Measurements from ENCODE around the gene ARL1.
"Not testable (repeated sequence)": the region's sequence is repeated elsewhere in the genome, so short reads cannot be mapped to it uniquely, and the experiment has no call there.

Gene ARL1

DNA sequence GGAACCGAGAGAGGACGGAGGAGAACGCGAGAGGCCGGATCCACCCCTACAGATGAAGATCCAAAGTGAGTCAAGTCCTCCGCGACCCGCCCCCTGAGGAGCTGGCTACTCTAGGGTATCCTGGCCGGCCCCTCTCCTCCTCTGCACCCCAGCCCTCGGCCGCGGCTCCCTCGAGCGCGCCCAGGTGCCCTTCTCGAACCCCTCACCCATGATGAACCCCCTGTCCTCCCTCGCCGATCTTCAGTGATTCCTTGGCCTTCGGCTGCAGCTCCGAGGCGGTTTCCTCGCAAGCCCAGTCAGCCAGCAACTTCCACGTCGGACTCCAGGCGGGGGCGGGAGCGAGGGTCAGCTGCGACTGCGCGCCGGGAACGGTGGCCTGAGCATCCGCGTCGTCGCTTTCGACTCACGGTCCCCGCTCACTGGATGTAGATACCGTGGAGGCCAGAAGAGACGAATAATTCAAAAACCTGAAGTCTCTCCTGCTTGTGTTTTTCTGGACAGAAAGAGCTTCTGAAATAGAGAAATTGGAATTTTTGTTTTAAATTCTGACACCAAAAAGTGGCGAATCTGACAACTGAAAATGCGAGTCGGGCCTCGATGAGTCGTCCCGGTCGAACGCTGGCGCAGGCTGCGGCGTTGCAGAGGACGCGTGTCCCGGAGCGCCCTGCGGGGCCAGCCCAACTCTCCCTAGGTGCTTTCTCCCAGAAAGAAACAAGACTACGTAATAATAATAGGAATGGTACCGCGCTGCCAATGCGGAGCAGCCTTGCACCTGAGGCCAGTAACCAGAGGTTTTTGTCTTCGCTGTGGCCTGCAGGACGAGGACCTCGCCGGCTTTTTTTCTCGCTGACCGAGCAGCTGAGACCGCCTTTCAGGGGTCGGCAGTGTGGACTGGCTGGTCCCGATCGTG, at the start of gene ARL1:
Gene ARL1 (minus strand): TSS at position 337 of the 910 bp plus-strand sequence. CDS start 127 bp downstream, at position 210.
- peak; percentile 70 to 95 (median 89) for DNase-seq
- intact Hi-C loops (cut with DNase I), result loop anchor here (10.0 kb wide), 1 partner anchor 583 kb away; no protein-coding TSS in a partner anchor

DNA sequence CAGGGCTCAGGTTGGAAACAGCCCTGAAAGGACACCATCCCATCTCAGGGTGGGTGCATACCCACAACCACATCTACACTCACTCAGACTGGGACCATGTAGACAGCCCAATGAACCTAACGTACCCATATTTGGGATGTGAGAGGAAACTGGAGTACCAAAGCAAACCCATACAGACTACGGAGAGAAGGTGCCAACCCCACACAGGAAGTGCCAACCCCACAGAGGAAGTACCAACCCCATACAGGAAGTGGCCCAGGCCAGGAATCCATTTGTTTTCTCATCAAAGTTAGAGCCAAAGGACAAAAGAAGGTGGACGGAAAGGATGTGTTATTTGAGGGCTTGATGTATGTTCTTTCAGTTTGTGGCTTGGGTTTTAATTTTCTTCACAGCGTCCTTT, 48.1 kb upstream of the ARL1 start:
- DNase-seq, result no peak
- intact Hi-C loops (cut with DNase I), result no loop called here

DNA sequence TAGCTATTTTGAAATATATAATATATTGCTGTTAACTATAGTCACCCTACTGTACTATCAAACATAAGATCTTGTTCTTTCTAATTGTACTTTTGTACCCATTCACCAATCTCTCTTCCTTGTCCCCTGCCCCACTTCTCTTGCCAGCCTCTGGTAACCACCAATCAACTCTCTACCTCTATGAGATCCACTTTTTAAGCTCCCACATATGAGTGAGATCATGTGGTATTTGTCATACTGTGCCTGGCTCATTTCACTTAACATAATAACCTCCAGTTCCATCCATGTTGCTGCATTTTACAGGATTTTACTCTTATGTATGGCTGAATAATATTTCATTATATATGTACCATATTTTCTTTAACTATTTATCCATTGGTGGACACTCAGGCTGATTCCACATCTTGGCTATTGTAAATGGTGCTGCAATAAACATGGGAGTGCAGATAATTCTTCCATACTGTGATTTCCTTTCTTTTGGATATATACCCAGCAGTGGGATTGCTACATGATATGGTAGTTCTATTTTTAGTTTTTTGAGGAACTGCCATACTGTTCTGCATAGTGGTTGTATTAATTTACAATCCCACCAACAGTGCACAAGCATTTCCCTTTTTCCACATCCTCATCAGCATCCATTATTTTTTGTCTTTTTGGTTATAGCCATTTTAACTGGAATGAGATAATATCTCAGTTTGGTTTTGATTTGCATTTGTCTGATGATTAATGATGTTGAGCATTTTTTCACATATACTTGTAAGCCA, 34.1 kb upstream of the ARL1 start:
- DNase-seq, result no peak
- intact Hi-C loops (cut with DNase I), result no loop called here

DNA sequence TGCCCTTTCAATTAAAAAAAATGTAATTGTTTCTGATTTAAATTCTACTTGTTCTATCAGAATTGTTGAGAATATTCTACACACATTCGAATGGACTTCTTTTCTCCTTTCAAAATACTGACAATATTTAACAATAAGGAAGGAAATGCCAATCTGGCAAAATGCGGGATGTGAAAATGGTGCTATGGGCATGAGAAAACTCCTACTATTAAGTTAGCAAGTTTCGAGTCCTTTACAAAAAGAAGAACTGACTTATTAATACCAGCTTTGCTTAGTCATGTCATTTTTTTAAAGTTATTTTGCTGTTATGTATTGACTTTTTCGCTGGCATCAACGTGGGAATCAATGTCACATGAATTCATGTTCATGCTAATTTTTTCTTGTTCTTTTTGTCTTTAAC, 31.7 kb upstream of the ARL1 start:
- intact Hi-C loops (cut with DNase I), result no loop called here
- DNase-seq, result no peak

DNA sequence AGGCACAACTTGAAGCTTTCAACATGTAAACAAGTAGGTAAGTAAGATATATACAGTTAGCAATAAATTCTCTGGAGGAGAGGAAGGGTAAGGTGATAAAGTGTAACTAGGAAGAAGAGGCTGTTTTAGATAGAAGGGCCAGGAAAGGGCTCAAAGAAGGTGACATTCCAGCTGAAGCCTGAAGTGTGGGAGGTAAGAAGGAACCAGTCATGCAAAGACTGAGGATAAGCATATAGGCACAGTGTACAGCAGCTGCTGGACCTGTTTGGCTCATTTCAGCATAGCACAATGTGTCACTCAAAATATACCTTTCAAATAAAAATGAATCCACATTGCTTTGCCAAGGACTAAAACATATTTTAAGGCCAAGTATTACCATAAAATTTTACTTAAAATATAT, 28.6 kb upstream of the ARL1 start:
- DNase-seq, result no peak
- intact Hi-C loops (cut with DNase I), result no loop called here

DNA sequence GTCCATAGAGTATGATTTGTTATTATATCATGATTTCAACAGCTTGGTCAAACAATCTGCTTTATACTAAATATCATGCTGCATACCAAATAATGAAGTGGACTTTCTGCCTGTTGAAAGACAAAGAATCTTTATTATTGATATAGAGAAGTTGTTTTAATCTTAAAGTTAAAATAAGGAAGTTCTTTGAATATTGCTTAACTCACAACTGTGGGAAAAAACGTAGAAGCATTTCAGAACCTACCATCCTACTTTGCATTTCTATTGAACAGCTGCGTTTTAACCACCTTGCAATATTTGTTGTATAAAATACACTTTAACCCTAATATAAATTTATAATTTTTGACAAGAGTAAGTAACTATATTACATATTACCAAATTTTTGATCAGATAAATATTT, 22.9 kb upstream of the ARL1 start:
- intact Hi-C loops (cut with DNase I), result no loop called here
- DNase-seq, result no peak

DNA sequence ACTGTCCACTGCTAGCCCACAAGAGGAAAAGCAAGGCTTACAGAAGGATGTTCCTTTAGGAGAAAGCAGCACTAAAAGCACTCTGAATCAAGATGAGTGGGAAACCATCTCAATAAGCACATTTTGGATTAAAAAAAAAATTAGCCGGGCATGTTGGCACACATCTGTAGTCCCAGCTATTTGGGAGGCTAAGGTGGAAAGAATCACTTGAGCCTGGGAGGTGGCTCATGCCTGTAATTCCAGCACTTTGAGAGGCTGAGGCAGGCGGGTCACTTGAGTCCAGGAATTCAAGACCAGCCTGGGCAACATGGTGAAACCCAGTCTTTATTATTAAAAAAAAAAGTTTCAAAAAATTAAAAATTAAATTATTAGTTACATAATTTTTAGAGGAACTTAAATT, 17.0 kb upstream of the ARL1 start:
- intact Hi-C loops (cut with DNase I), result no loop called here

DNA sequence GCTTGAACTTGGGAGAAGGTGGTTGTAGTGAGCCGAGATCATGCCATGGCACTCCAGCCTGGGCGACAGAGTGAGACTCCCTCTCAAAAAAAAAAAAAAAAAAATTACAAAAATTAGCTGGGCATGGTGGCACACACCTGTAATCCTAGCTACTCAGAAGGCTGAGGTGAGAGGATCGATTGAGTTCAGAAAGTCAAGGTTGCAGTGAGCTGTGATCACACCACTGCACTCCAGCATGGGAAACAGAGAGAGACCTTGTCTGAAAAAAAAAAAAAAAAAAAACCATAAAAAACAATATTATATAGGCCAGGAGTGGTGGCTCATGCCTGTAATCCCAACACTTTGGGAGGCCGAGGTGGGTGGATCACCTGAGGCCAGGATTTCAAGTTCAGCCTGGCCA, 14.5 kb upstream of the ARL1 start:
- intact Hi-C loops (cut with DNase I); DNase-seq: not testable (repeated sequence)

More for the DNA sequence above, 17.0 kb upstream of the ARL1 start:
- DNase-seq, result no peak

DNA sequence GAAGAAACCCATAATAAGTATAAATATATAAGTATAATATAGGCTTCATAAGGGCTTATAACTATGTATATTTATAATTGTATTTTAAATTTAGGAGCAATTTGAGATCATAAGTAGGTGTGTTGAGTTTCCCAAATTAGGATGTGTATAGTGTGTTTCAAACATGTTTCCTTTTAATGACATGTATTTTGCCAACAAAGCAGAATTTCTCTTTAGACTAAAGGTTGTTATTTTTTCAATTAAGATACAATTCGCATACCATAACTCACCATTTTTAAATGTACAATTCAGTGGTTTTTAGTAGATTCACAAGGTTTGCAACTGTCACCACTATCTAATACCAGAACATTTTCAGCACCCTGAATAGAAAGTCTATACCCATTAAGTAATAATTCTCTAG, 7.7 kb upstream of the ARL1 start:
- DNase-seq, result no peak
- intact Hi-C loops (cut with DNase I), result loop anchor here (10.0 kb wide), 1 partner anchor 420 kb away; the partner anchor contains the start of gene GNPTAB

DNA sequence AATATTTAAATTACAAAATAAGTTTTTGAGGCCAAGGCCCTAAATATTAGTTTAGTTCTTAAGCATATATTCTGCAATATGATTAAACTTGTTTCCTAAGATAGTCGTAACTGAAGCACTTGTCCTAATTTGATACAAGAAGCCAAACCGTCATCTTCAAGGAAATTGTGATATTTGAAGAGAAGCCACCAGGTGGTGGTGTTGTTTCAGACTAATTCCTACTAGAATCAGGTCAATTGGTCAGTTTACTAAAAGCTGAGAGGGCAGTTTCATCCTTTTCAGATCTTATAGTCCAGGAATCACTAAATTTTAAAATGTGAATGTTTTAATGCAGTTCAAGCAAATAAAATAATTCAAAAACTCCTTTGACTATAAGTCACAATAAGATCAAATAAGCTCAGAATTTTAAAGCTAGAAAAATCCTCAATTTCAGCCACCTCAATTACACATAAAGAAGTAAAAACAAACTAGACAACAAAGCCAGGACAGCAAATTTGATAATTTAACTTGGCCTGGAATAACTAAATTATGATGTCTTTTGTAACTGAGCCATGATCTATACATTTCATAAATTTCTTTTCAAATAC, 7.1 kb upstream of the ARL1 start:
- DNase-seq, result peak in 17 of 42 donors; percentile 13 to 62 (median 34)
- intact Hi-C loops (cut with DNase I), result loop anchor here (10.0 kb wide), 1 partner anchor 420 kb away; the partner anchor contains the start of gene GNPTAB

DNA sequence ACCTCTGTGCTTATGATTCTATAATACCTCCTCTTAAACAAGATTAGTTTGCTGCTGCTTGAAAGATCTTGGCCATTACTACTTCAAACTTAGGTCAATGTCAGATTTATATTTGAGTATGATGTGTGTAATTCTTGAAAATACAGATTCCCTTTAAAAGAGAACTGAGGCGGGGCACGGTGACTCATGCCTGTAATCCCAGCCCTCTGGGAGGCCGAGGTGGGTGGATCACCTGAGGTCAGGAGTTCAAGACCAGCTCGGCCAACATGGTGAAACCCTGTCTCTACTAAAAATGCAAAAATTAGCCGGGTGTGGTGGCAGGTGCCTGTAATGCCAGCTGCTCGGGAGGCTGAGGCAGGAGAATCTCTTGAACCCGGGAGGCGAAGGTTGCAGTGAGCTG, 2.6 kb upstream of the ARL1 start:
- intact Hi-C loops (cut with DNase I), result loop anchor here (10.0 kb wide), 1 partner anchor 425 kb away; the partner anchor contains the start of gene GNPTAB
- not testable (repeated sequence) for DNase-seq

DNA sequence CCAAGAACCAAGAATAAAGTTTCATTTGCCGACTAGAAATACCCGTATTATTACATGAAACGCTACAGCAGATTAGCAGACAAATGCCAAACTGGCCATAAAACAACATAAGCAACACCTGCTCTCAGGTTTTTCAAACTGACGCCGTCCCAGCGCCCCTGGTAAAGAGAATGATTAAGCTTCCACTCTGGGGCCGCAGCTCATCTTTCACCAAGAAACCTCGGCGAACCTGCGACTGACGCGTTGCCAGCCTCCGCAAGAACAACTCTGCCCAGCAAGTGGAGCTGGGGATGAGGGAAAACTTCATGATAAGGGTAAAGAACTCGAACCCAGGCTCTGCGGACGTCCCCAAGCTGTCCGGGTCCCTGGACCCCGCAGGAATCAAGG, 530 bp downstream of the ARL1 start:
- peak in 14 of 42 donors; percentile 5 to 45 (median 22) for DNase-seq
- intact Hi-C loops (cut with DNase I), result loop anchor here (10.0 kb wide), 1 partner anchor 582 kb away; no protein-coding TSS in a partner anchor

DNA sequence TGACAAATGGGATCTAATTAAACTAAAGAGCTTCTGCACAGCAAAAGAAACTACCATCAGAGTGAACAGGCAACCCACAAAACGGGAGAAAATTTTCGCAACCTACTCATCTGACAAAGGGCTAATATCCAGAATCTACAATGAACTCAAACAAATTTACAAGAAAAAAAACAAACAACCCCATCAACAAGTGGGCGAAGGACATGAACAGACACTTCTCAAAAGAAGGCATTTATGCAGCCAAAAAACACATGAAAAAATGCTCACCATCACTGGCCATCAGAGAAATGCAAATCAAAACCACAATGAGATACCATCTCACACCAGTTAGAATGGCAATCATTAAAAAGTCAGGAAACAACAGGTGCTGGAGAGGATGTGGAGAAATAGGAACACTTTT, 16.4 kb downstream of the ARL1 start:
- DNase-seq; intact Hi-C loops (cut with DNase I): not testable (repeated sequence)

DNA sequence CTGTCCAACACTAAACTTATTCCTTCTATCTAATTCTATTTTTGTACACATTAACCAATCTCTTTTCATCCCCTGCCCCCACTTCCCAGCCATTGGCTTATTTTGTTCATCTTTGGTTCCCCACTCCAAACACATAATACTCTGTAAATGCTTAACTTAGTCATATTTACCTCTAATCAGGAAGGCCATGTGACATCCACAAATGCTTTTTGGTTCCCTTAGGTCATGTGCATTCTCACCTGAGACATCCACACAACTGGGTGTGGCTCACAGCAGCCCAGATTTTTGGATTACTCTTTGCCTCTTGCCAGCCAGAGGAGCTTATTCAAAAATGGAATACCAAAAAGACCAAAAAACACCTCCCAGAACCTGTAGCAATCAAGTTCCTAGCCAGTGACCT, 28.4 kb downstream of the ARL1 start:
- no peak for DNase-seq
- intact Hi-C loops (cut with DNase I), result no loop called here

DNA sequence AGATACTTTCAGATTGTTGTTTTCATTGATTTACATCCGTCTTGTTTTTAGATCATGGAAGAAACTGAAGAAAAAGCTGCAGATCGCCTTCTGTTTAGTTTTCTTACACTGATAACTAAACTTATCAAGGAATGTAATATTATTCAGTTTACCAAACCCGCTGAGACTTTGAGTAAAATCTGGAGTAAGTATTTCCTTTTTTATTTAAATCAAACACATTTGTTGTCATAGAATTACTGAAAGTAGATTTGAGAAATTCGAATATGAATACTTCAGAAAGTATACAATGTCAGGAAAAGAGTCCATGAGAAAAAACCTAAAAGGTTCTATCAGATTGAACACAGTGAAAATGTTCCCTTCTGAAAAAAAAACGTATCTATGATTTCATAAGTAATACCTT, 32.0 kb downstream of the ARL1 start:
- intact Hi-C loops (cut with DNase I), result no loop called here
- no peak for DNase-seq

DNA sequence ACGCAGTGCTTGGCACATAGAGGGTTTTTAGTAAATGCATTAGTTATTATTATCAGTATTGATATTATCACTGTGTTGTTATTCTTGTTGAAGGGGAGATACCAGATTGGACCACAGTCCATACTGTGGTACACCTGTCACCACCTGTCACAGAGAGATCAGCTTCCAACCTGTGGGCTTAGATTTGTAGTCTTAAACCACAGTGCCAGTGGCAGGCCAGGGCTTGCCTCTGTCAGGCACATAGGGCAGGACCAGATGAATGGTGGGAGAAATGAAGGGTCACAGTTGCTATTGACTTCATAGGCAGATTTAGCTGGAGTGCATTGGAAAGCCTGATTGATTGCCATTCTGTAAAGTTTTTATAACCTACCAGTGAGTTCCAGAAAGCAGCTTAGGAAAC, 35.1 kb downstream of the ARL1 start:
- intact Hi-C loops (cut with DNase I), result no loop called here

DNA sequence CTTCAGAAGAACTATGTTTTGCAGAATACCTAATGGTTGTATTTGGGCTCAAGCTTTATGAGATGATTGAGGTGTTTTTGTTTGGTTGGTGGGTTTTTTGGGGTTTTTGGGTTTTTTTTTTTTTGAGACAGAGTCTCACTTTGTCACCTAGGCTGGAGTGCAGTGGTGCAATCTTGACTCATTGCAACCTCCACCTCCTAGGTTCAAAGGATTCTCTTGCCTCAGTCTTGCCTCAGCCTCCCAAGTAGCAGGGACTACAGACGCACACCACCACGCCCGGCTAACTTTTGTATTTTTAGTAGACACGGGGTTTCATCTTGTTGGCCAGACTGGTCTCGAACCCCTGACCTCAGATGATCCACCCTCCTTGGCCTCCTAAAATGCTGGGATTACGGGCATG, 39.6 kb downstream of the ARL1 start:
- no peak for DNase-seq
- intact Hi-C loops (cut with DNase I), result no loop called here

More for the DNA sequence above, 35.1 kb downstream of the ARL1 start:
- DNase-seq, result no peak

DNA sequence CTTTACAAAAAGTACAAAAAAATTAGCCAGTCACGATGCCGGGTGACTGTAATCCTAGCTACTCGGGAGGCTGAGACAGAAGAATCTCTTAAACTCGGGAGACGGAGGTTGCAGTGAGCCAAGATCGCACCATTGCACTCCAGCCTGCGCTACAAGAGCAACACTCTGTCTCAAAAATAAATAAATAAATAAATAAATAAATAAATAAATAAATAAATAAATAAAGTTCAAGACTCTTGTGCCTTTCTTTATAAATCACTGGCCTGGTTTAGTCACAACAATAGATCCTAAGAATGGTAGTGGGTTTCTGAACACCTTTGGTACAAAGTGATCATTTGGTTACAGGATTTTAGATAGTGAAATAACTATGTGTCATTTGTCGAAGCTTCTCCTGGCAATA, 46.1 kb downstream of the ARL1 start:
- intact Hi-C loops (cut with DNase I), result no loop called here

DNA sequence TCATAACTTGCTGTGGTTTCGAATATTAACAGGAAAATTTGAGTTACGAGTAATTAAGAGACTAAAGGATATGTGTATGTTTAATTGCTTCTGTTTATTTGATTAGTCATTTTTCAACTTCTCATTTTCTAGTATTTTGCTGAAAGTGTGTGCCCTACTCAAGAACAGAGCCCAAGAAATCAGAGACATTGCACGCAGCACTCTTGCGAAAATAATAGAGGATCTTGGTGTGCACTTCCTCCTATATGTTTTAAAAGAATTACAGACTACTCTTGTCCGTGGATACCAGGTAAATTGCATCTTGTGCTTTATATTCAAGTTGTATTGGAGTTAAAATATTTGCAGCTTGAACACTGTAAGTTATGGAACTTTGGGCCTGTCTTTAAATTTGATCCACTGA, 50.8 kb downstream of the ARL1 start:
- no peak for DNase-seq
- intact Hi-C loops (cut with DNase I), result no loop called here

More for the DNA sequence above, 46.1 kb downstream of the ARL1 start:
- DNase-seq, result no peak

DNA sequence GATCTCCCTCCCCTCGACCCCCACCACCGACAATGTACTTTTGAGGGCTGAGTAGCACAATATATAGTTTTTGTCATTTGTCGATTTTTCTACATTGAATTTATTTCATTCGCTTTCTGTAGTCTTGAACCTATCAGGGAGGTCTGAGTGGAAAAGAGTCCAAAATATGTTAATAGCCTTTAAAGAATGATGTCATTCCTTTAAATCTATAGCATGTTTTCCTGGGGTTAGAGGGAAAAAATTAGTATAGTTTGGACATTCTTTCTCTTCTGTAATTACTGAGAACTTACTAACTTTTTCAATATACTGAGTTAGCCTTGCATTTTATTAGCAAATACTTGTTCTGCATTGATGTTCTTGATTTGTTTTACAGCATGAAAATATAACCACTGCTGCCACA, 55.9 kb downstream of the ARL1 start:
- DNase-seq, result no peak
- intact Hi-C loops (cut with DNase I), result no loop called here

Measured in head of caudate nucleus (tissue), 42 donors.